Inferior parietal cortex (tissue), 1 donor: ENCODE measurements around the gene GPX6.
"Not testable (repeated sequence)": the region's sequence is repeated elsewhere in the genome, so short reads cannot be mapped to it uniquely, and the experiment has no call there.

Experiments used
- DNase-seq: peaks from one replicate; pipeline ENCODE4 v3.0.0-alpha.2; 2016; ENCODE audit errors: extremely low spot score

GPX6 gene

DNA sequence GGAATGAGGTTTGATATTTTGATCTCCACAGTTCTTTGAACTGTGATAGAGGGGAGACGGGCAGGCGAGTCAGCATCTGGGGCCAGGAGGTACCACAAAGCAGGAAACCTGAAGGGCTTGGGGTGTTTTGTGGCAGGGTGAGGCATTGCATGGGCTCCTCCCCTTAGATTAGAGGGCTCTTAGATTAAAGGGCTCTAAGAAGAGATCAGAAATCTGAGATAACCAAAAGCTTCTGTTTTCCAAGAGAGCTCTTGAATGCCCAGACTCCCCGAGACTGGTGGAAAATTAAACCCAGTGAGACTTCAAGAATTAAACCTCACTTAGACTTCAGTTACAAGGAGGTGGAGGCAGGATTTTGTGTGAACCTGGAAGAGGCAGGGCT, 7.6 kb upstream of the GPX6 start:
- no peak for DNase-seq

DNA sequence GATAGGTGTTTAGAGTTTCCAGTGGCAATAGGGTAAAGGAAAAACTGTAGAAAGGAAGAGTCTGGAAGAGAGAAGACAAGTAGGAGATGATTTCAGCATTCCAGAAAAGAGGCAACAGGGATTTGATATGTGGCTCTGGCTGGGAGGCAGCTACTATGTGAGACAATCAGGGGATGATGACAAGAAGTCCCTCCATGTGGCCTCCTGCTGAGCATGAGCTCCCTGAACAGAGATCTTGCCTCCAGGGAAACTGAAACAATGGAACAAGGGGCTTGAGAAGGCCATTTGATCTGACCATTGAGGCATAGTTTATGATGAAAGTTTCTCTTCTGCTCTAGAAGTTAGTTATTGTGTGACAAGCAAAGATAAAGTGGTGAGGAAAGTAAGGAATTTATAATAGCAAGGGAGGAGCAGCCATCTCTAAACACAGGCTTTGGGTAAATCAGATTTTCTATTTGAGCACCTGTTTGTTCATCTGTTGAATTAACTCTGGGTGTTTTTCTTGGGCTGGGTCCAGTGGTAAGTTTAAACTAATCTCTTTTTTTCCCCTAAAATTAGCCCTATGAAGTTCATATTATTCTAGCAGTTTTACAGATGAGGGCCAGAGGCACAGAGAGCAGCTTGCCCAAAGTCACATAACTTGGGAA, 7.1 kb upstream of the GPX6 start:
- no peak for DNase-seq

DNA sequence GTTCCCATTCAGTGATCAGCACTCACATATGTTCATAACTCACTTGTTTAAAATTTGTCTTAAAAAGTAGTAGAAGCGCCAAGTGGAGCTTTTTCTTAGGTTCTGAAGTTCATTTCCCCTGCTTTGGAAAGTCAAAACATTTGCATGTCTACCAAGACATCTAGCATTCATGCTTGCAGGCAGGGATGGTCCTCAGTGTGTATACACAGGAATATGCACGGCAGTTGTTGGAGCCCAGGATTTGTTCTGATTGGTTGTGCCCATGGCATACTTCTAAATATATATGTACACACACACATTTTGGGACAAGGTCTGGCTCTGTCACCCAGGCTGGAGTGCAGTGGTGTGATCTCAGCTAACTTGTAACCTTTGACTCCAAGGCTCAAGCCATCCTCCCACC, 2.4 kb upstream of the GPX6 start:
- DNase-seq, result no peak

DNA sequence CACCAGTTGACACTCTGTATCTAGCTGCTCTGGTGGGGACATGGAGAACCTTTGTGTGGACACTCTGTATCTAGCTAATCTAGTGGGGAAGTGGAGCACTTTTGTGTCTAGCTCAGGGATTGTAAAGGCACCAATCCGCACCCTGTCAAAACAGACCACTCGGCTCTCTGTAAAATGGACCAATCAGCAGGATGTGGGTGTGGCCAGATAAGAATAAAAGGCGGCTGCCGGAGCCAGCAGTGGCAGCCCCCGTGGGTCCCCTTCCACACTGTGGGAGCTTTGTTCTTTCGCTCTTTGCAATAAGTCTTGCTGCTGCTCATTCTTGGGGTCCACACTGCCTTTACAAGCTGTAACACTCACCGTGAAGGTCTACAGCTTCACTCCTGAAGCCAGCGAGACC, 3.2 kb downstream of the GPX6 start:
- not testable (repeated sequence) for DNase-seq

DNA sequence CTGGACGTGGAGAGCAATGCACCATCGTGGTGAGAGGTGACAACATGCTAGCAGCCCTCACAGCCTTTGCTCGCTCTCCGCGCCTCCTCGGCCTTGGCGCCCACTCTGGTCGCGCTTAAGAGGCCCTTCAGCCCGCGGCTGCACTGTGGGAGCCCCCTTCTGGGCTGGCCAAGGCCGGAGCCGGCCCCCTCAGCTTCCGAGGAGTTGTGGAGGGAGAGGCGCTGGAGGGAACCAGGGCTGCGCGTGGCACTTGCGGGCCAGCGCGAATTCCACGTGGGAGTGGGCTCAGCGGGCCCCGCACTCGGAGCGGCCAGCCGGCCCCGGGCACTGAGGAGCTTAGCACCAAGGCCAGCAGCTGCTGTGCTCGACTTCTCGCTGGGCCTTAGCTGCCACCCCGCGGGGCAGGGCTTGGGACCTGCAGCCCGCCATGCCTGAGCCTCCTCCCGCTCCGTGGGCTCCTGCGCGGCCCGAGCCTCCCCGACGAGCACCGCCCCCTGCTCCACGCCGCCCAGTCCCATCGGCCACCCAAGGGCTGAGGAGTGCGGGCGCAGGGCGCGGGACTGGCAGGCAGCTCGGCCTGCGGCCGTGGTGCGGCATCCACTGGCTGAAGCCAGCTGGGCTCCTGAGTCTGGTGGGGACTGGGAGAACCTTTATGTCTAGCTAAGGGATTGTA, 3.8 kb downstream of the GPX6 start:
- no peak for DNase-seq

DNA sequence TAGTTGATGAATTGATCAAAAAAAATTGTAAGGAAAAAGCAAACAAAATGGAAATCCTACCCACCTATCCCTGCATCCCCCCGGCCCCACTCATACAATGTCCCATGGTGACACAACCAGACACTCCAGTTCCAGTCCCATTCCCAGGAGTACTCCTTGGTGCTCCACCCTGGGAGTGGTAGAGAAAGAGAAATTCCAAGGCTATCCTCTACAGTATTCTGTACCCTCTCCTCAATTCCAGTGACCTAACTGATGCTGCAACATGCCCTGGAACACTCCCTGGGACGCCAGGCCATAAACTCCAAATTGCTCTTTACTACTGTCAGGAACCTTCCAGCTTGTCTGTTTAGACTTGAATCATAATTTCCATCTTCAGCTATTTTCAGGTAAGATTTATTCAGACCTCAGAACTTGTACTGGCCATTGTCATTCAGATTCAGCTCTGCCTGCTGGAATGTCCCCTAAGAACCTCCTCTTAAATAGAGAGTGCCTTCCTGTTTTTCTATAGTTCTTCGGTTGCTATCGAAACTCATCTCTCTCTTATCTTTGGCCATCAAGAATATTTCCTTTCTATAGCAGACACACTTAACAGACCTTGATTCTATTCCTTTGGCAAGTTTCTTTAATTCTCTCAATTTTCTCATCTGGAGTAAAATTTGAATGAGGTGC, 8.7 kb downstream of the GPX6 start:
- no peak for DNase-seq

DNA sequence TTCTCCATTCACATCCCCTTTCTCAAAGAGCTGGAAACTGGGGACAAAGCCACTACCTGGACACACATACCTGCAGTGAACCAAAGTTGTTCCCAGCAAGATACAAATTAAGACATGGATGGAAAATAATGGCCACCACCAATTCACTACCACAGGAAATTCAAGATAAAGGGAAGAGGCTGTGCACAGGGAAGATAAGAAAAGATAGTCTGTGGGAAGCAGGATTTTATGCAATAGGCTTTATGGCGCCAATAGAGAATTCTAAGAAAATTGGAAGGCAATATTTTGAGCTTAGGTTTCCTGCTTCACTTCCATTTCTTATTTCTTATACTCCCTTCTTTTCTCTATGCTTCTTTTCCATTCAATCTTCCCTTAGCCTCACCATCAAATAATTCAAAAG, 9.9 kb downstream of the GPX6 start:
- DNase-seq, result no peak

DNA sequence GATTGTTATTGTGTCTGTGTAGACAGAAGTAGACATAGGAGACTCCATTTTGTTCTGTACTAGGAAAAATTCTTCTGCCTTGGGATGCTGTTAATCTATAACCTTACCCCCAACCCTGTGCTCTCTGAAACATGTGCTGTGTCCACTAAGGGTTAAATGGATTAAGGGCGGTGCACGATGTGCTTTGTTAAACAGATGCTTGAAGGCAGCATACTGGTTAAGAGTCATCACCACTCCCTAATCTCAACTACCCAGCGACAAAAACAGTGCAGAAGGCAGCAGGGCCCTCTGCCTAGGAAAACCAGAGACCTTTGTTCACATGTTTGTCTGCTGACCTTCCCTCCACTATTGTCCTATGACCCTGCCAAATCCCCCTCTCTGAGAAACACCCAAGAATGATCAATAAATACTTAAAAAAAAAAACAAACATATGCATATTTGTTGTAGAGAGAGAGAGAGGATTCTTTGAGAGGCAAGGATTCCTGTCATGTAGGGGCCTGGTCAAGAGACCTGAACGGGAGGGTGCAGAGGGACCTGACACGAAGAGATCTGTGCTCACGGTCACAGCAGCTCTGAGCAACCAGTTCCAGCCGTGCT, 12.8 kb downstream of the GPX6 start:
- DNase-seq, result not testable (repeated sequence)

DNA sequence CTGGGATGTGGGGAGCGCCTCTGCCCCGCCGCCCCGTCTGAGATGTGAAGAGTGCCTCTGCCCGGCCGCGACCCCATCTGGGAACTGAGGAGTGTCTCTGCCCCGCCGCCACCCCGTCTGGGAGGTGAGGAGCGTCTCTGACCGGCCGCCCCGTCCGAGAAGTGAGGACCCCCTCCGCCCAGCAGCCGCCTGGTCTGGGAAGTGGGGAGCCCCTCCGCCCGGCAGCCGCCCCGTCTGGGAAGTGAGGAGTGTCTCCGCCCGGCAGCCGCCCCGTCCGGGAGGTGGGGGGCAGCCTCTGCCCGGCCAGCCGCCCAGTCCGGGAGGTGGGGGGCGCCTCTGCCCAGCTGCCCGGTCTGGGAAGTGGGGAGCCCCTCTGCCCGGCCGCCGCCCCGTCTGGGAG, 13.5 kb downstream of the GPX6 start:
- DNase-seq, result not testable (repeated sequence)

DNA sequence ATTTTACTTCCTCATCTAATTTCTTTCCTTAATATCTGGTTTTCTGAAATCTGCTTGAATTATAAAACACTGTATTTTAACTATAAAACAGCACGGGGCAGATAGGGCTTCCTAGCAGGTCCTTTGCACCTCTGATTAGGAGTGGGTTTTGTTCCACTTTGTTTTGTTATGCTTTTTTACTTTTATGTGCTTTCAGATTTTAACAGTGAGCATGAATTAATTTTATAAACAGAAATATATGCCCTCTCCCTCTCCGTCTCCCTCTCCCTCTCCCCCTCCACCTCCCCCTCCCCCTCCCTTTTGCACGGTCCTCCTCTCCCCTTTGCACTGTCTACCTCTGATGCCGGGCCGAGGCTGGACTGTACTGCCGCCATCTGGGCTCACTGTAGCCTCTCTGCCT, 14.3 kb downstream of the GPX6 start:
- no peak for DNase-seq

DNA sequence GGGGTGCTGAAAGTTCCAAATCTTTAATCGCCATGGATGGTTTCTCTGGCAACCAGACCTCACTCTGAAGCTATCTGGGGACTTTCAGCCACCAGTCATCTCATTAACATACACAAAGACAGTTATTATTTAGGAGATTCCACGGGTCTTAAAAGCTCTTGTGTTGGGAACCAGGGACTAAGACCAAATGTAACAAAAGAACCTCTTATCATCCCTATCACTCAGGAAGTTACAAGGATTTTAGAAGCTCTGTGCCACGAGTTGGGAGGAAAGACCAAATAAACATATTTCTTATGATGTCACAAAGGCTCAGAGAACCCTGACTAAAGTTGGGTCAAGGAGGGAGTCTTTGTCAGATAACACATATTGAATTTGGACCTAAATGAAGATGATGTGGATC, 17.7 kb downstream of the GPX6 start:
- no peak for DNase-seq

DNA sequence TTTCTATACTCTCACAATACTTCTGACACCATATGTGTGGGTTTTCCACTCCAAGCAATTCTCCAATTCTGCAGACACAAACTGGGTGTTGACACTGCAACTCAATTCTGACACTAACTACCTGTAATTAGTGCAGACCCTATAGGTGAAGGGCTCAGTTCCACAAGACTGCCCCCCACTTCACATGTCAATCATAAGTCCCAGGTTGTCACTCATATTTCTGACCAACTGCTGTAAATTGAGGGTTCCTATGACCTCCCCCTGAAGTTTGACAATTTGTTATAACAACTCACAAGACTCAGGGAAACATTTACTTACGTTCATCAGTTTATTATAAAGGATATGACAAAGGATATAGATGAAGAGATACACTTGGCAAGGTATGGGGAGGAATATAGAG, 18.3 kb downstream of the GPX6 start:
- no peak for DNase-seq

DNA sequence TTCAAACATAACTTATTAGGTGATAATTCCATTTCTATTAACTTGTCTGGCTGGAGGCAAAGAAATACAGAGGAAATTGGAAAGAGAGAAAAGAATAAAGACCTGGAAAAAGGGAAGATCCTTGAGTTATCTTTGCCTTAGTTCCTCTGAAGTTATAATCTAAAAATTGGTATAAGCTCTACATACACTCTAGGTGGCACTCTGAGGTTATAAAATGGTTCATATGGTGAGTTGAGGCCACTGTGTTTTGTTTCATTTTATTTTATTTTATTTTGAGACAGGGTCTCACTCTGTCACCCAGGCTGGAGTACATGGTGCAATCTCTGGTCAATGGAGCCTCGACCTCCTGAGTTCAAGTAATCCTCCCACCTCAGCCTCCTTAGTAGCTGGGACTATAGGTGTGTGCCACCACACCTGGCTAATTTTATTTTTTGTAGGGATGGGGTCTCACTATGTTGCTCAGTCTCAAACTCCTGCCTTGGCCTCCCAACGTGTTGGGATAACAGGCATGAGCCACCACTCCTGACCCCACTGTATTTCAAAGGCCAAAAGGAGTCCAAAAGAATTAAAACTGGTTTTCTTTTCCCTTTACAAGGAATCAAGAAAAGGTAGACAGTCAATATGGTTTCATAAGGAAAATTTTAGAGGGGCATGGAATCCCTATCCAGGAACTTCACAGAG, 19.4 kb downstream of the GPX6 start:
- no peak for DNase-seq

DNA sequence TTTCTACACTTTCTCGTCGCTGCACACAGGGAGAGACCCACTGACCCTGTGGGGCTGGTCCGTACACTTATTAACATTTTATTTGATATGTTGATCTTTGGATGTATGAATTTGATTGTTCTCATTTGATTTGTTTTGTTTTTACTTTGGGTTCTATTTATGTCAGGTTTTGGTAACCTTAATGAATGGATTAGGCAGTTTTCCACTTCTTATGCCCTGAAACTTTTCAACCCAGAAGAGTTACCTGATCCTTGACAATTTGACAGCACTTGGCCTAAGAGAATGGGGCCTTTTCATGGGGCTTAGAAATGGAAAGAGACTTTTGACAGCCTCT, 23.6 kb downstream of the GPX6 start:
- no peak for DNase-seq

DNA sequence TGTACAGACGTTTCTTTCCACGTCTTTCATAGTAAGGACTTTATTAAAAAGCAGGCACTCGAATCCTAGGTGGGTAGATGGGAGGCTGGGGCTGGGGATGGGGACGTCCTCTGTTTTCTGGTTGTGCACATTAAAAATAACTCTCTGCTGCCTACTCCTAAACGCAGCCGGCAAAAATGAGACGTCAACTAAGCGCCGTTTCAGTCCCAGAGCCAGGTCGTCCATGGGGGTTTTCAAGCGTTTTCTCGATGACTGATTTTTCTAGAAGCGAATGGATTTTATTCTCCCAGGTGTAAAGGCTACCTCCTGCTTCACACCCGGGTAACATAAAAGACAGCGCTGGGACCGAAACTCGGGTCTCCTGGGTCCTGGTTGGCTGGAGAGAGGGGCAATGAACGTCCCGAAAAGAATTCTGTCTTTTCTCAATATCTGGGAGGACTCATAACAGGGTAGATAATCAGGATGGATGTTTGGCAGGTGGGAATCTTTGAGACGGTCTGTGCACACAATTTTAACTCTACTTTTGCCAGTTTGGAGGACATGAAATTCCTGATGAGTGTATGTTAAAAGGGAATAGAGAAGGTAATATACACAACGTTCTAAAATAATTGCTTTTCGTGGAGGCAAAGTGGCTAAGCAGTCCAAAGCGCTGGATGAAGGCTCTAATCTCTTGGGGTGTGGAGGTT, 25.2 kb downstream of the GPX6 start:
- DNase-seq, result no peak

DNA sequence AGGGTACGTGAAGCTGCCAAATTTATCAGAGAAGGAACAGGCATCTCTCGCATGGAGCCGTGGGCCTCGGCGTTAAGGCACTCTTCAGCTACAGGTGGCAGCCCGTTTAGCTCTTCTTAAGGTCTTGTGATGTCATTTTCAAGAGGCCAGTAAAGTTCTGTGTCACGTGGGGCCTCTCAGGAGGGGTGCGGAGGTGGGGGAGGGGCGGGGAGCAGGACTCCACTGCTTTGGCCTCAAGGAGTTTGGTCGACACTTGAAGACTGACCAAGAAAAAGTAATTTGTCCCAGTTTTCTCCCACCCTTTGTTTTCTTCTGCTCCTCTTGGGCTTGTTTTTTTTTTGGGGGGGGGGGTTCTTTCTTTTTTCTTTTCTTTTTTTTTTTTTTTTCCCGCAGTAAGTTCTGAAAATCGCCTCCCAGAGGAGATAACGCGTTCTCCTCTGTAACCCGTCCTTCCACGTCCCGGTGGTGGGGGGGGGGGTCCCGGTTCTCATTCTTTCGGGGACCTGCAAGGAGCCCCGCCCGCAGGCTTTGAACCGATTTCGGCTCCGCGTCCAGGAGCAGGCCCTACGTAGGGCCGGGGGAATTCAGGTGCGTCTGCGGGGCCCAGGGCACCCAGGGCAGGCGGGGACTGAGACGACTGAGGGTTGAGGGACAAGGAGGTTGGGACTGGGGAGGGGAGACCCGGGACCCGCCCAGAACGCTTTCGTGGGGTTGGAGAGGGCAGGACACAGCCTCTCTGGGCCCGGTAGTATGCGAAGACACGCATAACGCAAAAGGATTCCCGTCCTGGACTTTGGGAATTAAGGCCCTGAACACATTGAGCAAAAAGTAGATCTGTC, 26.0 kb downstream of the GPX6 start:
- peak; percentile 40 for DNase-seq

DNA sequence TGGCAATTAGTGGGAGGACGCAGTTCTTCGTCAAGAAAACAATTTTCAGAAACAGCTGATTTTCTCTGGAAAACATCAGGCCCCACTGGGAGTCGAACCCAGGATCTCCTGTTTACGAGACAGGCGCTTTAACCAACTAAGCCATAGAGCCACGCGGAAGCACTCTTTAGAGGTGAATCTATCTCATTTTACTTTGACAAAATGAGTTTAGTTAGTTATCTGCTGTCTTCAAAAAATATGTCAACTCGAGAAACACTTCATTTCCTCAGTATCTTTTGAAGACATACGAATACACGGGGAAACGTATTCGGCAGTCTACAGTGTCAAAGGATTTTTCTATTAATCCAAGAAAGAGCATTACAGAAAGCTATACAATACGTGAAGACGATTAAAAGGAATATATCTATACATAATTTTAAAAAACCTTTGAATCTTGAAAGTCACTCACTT, 26.7 kb downstream of the GPX6 start:
- DNase-seq, result peak; percentile 76

DNA sequence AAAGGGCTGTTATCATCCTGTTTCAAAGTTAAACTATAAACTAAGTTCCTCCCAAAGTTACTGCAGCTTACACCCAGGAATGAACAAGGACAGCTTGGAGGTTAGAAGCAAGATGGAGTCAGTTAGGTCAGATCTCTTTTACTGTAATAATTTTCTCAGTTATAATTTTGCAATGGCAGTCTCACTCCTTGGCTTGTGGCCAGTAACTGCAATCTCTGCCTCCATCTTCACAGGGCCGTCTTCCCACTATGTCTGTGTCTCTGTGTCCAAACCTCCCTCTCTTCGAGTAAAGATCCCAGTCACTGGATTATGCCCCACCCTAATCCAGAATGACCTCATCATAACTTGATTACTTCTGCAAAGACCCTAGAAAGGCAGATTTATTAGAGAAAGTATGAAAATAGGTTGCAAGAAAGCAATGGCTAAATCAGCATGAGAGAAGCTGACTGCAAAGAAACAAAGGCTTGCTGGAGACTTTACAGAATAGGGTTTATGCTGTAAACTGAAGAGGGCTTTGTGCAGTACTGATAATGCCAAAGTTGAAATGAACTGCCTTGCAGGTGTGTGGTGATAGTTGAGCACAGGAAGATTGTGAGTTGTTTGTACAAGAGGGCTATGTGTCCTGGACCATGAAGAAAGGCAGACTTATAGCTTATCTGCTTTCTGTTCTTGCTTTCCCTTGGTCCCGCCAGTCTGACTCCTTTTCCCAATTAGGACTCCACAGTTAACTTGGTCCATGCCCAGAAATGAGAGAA, 28.4 kb downstream of the GPX6 start:
- DNase-seq, result no peak

DNA sequence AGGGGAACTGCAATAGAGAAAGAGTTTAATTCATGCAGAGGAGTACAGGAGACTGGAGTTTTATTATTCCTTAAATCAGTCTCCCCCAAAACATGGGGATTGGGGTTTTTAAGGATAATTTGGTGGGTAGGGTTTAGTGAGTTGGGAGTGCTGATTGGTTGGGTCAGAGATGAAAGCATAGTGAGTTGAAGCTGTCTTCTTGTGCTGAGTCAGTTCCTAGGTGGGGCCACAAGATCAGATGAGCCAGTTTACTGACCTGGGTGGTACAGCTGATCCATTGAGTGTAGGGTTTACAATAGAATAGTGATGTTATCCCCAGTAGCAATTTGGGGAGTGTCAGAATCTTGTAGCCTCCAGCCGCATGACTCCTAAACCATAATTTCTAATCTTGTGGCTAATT, 29.1 kb downstream of the GPX6 start:
- DNase-seq, result no peak

DNA sequence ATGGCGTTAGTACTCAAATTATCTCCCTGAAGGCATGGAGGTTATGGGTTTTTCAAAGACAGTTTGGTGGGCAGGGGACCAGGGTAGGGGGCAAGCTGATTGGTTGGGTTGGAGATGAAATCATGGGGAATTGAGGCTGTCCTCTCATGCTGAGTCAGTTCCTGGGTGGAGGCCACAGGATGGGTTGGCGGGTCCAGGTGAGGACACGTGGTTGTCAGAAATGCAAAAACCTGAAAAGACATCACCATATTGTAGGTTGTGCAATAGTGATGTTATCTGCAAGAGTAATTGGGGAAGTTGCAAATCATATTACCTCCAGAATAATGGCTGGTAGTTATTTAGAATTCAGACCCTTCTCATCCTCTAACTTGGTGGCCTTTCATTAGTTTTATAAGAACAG, 30.1 kb downstream of the GPX6 start:
- no peak for DNase-seq
